GM12872 (cell line): ENCODE data around the gene KCNMB4.

Source experiments
- TF ChIP-seq, protein P1 (sequence below): IDR thresholded peaks from 3 replicates; pipeline ENCODE4 v1.5.1; 2011; ENCODE audit warnings: low read depth, mild to moderate bottlenecking, low read length, moderate library complexity; ENCODE audit not compliant: insufficient read depth

KCNMB4 gene

DNA sequence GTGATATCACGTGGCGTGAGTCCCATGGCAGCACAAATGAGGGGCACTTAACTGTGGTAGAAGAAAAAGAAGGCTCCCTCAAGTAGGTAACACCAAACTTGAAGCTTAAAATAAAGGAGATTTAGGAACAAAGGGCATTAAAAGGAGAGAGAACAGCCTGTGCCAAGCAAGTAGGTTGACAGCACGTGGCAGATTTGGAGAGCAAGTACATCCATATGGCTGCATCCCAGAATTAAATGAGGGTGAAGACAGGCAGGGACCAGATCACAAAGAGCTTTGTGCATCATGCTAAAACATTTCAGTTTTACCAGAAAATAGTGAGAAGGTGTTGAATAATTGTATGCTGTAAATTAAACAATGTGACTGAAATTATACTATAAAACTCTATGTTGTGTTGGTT is 32.8 kb downstream of the KCNMB4 start:
- TF ChIP-seq, protein P1, sequence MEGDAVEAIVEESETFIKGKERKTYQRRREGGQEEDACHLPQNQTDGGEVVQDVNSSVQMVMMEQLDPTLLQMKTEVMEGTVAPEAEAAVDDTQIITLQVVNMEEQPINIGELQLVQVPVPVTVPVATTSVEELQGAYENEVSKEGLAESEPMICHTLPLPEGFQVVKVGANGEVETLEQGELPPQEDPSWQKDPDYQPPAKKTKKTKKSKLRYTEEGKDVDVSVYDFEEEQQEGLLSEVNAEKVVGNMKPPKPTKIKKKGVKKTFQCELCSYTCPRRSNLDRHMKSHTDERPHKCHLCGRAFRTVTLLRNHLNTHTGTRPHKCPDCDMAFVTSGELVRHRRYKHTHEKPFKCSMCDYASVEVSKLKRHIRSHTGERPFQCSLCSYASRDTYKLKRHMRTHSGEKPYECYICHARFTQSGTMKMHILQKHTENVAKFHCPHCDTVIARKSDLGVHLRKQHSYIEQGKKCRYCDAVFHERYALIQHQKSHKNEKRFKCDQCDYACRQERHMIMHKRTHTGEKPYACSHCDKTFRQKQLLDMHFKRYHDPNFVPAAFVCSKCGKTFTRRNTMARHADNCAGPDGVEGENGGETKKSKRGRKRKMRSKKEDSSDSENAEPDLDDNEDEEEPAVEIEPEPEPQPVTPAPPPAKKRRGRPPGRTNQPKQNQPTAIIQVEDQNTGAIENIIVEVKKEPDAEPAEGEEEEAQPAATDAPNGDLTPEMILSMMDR: no peak

DNA sequence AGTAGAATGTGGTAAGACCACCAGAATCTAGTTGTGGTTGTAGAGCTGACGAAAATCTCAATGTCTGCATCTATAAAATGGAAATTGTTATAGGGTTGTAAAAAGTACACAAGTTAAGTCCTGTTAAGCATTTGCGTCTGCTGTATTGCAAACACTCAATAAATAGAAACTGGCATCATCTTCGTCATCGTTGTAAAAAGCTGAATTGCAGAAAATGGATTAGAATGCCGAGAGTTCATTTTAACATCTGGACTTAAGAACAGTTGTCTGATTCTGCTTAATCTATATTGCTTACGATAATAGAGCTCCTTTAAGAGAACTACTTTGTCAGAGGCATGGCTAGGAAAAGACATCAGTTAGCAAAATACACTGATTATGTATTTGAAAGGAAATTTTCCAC is 33.2 kb downstream of the KCNMB4 start:
- TF ChIP-seq, protein P1: no peak

DNA sequence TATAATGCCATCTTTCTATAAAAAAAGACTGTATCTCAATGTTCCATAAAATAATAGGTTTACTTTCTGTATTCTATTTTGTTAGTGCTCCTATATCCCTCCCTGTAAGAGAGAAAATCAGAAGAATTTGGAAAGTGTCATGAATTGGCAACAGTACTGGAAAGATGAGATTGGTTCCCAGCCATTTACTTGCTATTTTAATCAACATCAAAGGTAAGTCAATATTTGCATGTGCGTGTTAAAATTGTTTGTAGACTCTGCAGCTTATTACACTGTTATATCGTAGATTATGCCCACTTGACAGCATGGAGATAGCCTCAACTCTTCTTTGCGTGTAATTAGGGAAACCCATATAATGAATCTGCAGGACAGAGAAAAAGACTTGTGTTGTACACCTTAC is 34.0 kb downstream of the KCNMB4 start:
- TF ChIP-seq, protein P1: no peak

DNA sequence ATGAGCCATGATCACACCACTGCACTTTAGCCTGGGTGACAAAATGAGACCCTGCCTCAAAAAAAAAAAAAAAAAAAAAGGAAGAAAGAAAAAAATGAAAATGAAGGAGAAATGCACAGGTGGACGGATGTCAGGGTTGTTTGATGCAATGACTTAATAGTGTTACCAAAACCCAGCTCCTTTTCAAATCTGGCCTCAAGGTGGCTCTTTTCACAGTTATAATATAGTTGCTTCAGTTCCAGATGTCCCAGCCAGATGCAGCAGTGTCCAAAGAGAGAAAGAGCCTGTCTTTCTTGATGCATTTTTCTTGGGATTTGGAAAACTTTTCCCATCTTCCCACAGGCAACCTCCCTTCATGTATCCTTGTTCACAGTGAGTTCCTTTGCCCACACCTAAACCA is 36.5 kb downstream of the KCNMB4 start:
- TF ChIP-seq, protein P1: 0 out of 3 replicates have a peak, but pooled peaks have one; percentile 18

DNA sequence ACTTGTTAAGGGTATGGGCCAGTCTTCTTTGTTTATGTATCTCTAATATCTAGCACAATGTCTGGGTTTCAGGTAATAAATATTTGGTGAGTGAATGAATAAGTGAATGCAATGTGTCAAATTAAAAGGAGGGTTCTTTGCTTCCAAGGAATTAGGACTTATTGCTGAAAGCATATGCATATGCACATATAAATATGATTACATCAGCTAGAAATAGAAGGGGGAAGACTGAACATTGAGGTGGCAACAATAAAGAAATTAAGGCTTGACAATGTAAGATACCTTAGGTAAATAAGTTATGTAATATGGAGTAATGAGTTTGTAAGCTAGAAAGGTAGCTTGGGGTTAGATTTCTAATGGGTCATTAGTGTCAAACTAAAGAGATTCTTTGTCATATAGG is 37.7 kb downstream of the KCNMB4 start:
- TF ChIP-seq, protein P1: no peak

DNA sequence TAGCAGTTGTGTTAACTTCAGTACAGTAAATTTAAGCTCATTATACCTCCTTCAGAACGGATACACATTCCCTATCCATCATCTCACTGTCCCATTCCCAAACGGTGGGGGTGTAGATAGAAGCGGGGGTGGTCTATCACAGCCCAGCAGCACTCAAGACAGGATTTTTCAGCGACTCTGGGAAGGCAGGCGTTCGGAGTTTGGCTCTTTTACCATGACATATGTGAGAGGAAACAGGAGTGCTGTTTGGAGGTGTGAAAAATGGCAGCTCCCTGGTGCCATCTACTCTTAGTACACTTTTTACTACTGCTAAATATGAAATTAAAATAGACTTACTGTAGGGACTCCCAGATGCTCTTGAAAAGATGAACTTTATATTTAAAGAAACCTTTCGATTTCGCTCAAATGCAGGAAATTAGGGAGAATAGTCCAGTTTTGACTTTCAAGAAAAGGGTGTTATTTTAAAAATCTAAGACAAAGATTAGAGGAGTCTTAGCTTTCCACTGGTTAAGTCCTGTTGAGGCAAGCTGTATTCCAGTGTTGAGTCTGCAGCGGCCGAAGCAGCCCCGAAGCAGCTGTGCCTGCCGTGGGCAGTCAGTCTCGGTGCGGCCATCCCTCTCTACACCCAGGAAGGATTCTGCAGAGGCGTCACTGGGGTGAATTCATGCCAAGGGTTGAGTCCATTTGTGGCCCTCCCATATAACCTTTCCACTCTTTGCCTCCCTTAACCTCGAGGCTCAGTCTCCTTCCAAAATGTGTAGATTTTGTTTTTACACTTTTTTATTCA is 42.1 kb downstream of the KCNMB4 start:
- TF ChIP-seq, protein P1: no peak

DNA sequence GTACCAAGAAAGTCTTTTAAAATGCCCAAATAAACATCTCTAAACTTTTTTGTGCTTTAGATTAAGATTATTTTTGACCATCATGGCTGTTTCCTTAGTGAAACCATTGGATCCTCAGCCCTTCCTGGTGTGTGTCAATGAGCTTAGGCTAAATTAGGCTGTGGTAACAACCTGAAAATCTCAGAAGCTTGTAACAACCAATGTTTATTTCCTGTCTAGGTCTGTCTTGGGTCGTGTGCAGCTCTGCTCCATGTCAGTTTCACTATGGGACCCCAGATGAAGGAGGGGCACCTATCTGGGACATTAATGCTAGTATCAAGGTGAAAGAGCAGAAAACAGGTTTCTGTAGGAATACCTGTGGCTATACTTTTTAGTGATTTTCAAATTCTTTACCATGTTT is 49.9 kb downstream of the KCNMB4 start:
- TF ChIP-seq, protein P1: no peak
